ENCODE data around the gene KRTAP5-3. TPM values are rescaled to one million over a fixed set of nuclear protein-coding genes. Genes with fewer than 3 reads are reported as not detected.

Gene KRTAP5-3
- total and polyA plus RNA-seq, 4 donors = not detected

DNA sequence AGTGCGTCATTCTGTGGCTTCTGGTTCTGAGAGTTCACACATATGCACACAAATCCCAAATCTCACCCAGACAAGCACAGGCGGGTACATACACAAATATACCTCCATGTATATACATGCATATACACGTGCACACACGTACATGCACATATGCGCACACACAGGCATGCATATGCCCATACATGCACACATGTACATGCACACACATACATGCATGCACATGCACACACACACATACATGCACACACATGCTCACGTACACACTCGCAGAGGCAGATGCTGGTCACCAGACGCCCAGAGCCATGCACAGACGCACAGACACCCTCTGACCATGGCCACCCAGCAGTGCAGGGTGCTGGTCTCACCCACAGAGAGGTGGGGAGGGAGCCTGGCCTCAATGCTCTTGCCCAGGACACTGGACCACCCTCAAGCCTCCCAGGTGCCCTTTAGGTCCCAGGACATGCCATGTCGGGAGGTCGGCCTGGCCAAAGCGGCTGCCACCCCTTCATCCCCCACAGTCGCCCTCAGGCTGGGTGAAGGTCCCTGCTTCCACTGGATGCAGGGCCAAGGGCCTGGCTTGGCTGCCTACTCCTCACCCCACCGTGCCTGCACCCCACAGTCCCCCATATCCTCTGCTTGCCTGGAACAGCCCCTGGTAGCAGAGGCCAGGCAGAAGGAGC, 45.7 kb downstream of the KRTAP5-3 start:
- H3K9me3 ChIP-seq (ENCODE audit: control insufficient read depth, low read length) = no peaks in the 10 kb centered on the region
- no peak overlapping the region for H3K27ac ChIP-seq (ENCODE audit: low read depth in 1 of 2, low read length in 2 of 2)
- no peak for ATAC-seq (ENCODE audit: low FRiP score)
- H3K27me3 ChIP-seq (ENCODE audit: control insufficient read depth in 1 of 2, insufficient read depth in 2 of 2, low read length in 1 of 2) = no peaks in the 10 kb centered on the region
- no peak for DNase-seq
- intact Hi-C loops (cut with DNase I) = no loop called here
- no peaks in the 10 kb centered on the region for H3K4me1 ChIP-seq (ENCODE audit: control insufficient read depth in 1 of 2, insufficient read depth in 2 of 2, low read length in 2 of 2)
- WGBS, 2 donors = 83 to 85% methylated on average over 14 of the region's 14 CpGs
- no peaks in the 10 kb centered on the region for H3K36me3 ChIP-seq (ENCODE audit: control insufficient read depth in 1 of 2, insufficient read depth in 2 of 2, low read length in 1 of 2)
- no peak overlapping the region for H3K4me3 ChIP-seq (ENCODE audit: low read length in 2 of 2)

DNA sequence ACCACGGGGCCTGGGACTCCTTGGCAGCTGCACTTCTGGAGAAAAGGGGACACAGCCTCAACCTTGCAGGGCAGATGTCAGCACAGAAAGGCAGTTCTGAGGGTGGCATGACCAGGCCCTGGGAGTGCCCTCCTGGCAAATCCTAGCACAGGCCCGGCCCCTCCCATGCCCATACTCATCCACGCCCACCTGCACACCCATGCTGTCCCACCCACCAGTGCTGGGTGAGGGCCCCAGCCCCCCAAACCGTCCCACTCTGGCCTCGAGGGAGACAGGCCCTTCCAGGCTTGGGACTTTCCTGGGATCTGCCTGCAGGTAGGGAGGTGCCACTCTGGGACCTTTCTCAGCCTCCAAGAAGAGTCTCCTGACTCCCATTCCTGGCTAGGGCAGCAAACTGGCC, 46.3 kb downstream of the KRTAP5-3 start:
- no peak overlapping the region for H3K27ac ChIP-seq (ENCODE audit: low read depth in 1 of 2, low read length in 2 of 2)

DNA sequence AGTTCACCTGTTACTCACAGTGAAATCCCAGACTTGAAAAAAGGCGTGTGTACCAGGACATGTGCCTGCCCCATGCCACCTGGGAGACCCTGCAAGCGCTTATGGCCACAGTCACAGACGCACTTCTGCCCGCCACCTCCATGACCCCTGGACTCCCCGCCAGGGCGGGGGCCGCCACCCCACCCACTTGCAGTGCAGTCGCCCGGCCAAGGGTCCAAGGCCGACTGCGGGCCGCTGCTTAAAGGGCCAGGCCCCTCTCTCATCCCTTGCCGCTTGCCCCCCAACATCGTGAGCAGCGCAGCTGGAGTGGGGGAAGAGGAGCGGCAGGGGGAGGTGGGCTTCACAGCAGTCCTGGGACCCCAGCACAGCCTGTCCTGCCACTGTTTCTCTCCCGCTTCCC, 47.0 kb downstream of the KRTAP5-3 start:
- DNase-seq = peak in 1 of 2 donors; percentile 45
- ATAC-seq (ENCODE audit: low FRiP score) = no peak
- Histone ChIP-seq H3K4me1 (ENCODE audit: control insufficient read depth in 1 of 2, insufficient read depth in 2 of 2, low read length in 2 of 2) (no peaks in the 10 kb centered on the region), H3K27ac (ENCODE audit: low read depth in 1 of 2, low read length in 2 of 2) (no peak overlapping the region), H3K27me3 (ENCODE audit: control insufficient read depth in 1 of 2, insufficient read depth in 2 of 2, low read length in 1 of 2) (no peaks in the 10 kb centered on the region), H3K4me3 (ENCODE audit: low read length in 2 of 2) (no peak overlapping the region), H3K9me3 (ENCODE audit: control insufficient read depth, low read length) (no peaks in the 10 kb centered on the region), H3K36me3 (ENCODE audit: control insufficient read depth in 1 of 2, insufficient read depth in 2 of 2, low read length in 1 of 2) (peaks cover 0 to 3% of the 10 kb centered on the region in 2 donors)
- intact Hi-C loops (cut with DNase I) = no loop called here
- WGBS, 2 donors = 88 to 94% methylated on average over 17 of the region's 17 CpGs

More for the DNA sequence above, 46.3 kb downstream of the KRTAP5-3 start:
- ATAC-seq (ENCODE audit: low FRiP score) = no peak
- DNase-seq = peak in 1 of 2 donors; percentile 44
- 77 to 80% methylated on average over 5 of the region's 5 CpGs for WGBS, 2 donors
- intact Hi-C loops (cut with DNase I) = no loop called here
- Histone ChIP-seq H3K4me3 (ENCODE audit: low read length in 2 of 2) (no peak overlapping the region), H3K36me3 (ENCODE audit: control insufficient read depth in 1 of 2, insufficient read depth in 2 of 2, low read length in 1 of 2) (peaks cover 0 to 3% of the 10 kb centered on the region in 2 donors), H3K9me3 (ENCODE audit: control insufficient read depth, low read length) (no peaks in the 10 kb centered on the region), H3K27me3 (ENCODE audit: control insufficient read depth in 1 of 2, insufficient read depth in 2 of 2, low read length in 1 of 2) (no peaks in the 10 kb centered on the region), H3K4me1 (ENCODE audit: control insufficient read depth in 1 of 2, insufficient read depth in 2 of 2, low read length in 2 of 2) (no peaks in the 10 kb centered on the region)

DNA sequence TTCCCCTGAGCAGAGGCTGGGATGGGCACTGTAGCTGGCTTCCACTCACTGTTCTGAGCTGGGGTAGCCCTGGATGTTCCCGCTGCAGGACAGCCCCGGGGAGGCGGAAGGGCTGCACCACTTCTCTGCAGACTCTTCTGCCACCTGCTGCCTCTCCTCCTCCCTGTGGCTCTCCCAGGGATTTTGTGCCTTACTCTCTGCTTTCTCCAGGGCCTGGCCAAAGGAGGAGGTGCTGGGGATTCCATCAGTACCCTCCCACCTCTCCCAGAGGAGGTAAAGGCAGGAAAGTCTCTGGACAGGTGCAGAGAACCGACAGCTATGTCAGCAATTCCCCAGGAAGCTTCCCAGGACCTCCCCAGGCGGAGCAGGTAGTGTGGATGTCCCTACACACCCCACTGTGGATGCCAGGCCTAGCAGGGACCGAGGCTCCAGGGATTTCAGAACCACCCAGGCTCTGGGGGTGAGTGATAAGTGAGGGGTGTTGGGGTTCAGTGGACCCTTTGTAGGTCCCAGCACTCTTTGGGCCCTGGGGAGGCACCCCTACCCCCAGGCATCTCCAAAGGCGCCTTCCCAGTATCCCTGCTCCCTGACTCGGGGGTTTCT, 47.5 kb downstream of the KRTAP5-3 start:
- intact Hi-C loops (cut with DNase I) = no loop called here

DNA sequence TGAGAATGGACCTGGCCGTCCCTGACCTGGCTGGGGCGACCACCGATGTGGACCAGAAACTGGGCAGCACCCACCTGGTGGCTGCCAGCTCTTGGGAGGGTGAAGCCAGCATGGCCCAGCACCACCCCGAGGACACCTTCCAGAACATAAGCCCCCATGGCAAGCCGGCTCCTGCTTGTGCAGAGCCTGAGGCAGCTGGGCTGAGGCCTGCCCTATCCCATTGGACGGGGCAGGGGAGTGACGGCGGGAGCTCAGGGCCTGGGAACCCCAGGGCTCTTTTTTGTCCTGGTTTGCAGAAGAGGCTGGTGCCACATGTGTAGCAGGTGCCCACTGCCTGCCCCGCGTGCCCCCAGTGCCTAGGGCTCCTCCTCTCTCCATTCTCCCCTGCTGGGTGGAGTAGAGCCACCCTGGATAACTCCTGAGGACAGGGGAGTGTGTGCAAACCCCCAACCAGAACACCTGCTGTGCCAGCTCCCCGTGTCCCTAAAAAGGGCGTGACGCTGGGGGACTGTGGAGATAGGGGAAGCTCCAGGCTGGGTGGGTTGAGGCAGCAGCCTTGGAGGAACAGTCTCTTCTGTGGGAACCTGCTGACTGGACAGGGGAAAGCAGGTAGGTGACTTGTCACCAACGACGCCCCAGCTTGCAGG, 48.1 kb downstream of the KRTAP5-3 start:
- H3K4me1 ChIP-seq (ENCODE audit: control insufficient read depth in 1 of 2, insufficient read depth in 2 of 2, low read length in 2 of 2) = no peaks in the 10 kb centered on the region
- H3K36me3 ChIP-seq (ENCODE audit: control insufficient read depth in 1 of 2, insufficient read depth in 2 of 2, low read length in 1 of 2) = peaks cover 0 to 3% of the 10 kb centered on the region in 2 donors
- H3K27ac ChIP-seq (ENCODE audit: low read depth in 1 of 2, low read length in 2 of 2) = peak overlapping the region in 1 of 2 donors; percentile 13
- no peak overlapping the region for H3K4me3 ChIP-seq (ENCODE audit: low read length in 2 of 2)
- no peaks in the 10 kb centered on the region for H3K27me3 ChIP-seq (ENCODE audit: control insufficient read depth in 1 of 2, insufficient read depth in 2 of 2, low read length in 1 of 2)
- intact Hi-C loops (cut with DNase I) = no loop called here
- H3K9me3 ChIP-seq (ENCODE audit: control insufficient read depth, low read length) = no peaks in the 10 kb centered on the region
- ATAC-seq (ENCODE audit: low FRiP score) (no peak), DNase-seq (peak; percentile 40 to 77)
- WGBS, 2 donors = 53 to 60% methylated on average over 15 of the region's 15 CpGs

More for the DNA sequence above, 47.5 kb downstream of the KRTAP5-3 start:
- H3K4me1 ChIP-seq (ENCODE audit: control insufficient read depth in 1 of 2, insufficient read depth in 2 of 2, low read length in 2 of 2) = no peaks in the 10 kb centered on the region
- DNase-seq (no peak), ATAC-seq (ENCODE audit: low FRiP score) (no peak)
- H3K9me3 ChIP-seq (ENCODE audit: control insufficient read depth, low read length) = no peaks in the 10 kb centered on the region
- peaks cover 0 to 3% of the 10 kb centered on the region in 2 donors for H3K36me3 ChIP-seq (ENCODE audit: control insufficient read depth in 1 of 2, insufficient read depth in 2 of 2, low read length in 1 of 2)
- no peaks in the 10 kb centered on the region for H3K27me3 ChIP-seq (ENCODE audit: control insufficient read depth in 1 of 2, insufficient read depth in 2 of 2, low read length in 1 of 2)
- no peak overlapping the region for H3K4me3 ChIP-seq (ENCODE audit: low read length in 2 of 2)
- 89% methylated on average over 8 of the region's 8 CpGs for WGBS, 2 donors
- H3K27ac ChIP-seq (ENCODE audit: low read depth in 1 of 2, low read length in 2 of 2) = no peak overlapping the region

DNA sequence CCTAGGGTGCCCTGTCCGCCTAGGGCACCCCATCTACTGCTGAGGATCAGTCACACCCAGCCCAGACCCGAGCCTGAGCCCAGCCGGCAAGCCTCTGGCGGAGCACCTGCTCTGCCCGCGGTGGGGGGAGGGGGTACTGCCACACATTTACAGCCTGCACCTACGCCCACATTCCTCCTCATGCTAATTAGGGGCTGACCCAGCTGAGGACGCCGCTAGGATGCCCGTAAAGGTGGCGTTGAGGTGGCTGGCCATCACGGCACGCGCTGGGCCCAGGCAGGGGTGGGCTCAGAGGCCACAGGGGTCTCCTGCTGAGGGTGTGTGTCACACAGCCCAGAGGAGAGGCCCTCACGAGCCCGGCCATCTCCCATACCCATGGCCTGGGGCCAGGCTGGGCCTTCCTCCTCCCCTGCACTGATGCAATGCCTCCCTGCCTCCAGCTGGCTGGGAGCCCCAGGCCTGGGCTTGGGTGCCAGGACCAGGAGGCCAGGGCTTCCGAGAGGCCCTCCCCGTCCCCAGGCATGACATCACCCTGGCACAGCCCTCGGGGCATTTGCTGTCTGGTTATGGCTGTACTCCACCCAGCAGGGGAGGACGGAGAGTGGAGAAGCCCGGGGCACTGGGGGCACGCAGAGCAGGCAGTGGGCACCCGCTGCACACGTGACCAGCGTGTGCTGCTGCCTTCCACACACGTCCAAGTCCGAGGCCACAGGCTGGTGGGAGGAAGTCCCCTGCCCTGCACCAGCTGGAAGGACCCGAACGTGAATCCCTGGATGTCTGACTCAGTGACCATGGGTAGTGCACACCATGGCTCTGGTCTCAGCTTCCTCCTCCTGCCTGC, 48.9 kb downstream of the KRTAP5-3 start:
- peaks cover 0 to 3% of the 10 kb centered on the region in 2 donors for H3K36me3 ChIP-seq (ENCODE audit: control insufficient read depth in 1 of 2, insufficient read depth in 2 of 2, low read length in 1 of 2)
- no peak overlapping the region for H3K4me3 ChIP-seq (ENCODE audit: low read length in 2 of 2)
- intact Hi-C loops (cut with DNase I) = loop anchor here in 1 of 2 donors (5.0 kb wide), 1 partner anchor 268 kb away; no protein-coding TSS in a partner anchor
- DNase-seq (peak; percentile 96 to 98), ATAC-seq (ENCODE audit: low FRiP score) (peak; percentile 90)
- no peaks in the 10 kb centered on the region for H3K4me1 ChIP-seq (ENCODE audit: control insufficient read depth in 1 of 2, insufficient read depth in 2 of 2, low read length in 2 of 2)
- WGBS, 2 donors = 2 to 6% methylated on average over 27 to 29 of the region's 29 CpGs
- peak overlapping the region; percentile 96 to 97 for H3K27ac ChIP-seq (ENCODE audit: low read depth in 1 of 2, low read length in 2 of 2)
- H3K27me3 ChIP-seq (ENCODE audit: control insufficient read depth in 1 of 2, insufficient read depth in 2 of 2, low read length in 1 of 2) = no peaks in the 10 kb centered on the region
- H3K9me3 ChIP-seq (ENCODE audit: control insufficient read depth, low read length) = no peaks in the 10 kb centered on the region

DNA sequence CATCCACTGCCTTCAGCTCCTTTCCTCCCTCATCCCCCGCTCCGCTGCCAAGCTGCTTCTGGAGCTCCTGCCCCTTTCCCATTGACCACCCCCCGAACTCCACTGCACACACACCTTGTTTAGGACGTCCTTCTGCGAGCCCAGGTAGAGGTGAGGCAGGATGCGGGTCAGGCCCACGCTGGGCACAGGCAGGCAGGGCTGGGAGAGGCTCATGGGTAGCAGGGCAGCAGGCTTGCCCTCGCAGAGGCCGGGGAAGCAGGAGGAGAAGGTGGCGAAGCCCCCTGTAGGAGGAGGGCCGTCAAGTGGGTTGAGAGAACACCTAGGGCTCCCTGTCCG, 49.5 kb downstream of the KRTAP5-3 start:
- H3K27me3 ChIP-seq (ENCODE audit: control insufficient read depth in 1 of 2, insufficient read depth in 2 of 2, low read length in 1 of 2) = no peaks in the 10 kb centered on the region
- H3K27ac ChIP-seq (ENCODE audit: low read depth in 1 of 2, low read length in 2 of 2) = peak overlapping the region; percentile 96 to 97
- H3K4me3 ChIP-seq (ENCODE audit: low read length in 2 of 2) = no peak overlapping the region
- no peak for DNase-seq
- no peak for ATAC-seq (ENCODE audit: low FRiP score)
- 23% methylated on average over 12 of the region's 12 CpGs for WGBS, 2 donors
- peaks cover 0 to 3% of the 10 kb centered on the region in 2 donors for H3K36me3 ChIP-seq (ENCODE audit: control insufficient read depth in 1 of 2, insufficient read depth in 2 of 2, low read length in 1 of 2)
- intact Hi-C loops (cut with DNase I) = loop anchor here in 1 of 2 donors (5.0 kb wide), 1 partner anchor 269 kb away; no protein-coding TSS in a partner anchor
- H3K4me1 ChIP-seq (ENCODE audit: control insufficient read depth in 1 of 2, insufficient read depth in 2 of 2, low read length in 2 of 2) = no peaks in the 10 kb centered on the region
- no peaks in the 10 kb centered on the region for H3K9me3 ChIP-seq (ENCODE audit: control insufficient read depth, low read length)
